Measurements from ENCODE around the gene SOX8.

SOX8 gene

DNA sequence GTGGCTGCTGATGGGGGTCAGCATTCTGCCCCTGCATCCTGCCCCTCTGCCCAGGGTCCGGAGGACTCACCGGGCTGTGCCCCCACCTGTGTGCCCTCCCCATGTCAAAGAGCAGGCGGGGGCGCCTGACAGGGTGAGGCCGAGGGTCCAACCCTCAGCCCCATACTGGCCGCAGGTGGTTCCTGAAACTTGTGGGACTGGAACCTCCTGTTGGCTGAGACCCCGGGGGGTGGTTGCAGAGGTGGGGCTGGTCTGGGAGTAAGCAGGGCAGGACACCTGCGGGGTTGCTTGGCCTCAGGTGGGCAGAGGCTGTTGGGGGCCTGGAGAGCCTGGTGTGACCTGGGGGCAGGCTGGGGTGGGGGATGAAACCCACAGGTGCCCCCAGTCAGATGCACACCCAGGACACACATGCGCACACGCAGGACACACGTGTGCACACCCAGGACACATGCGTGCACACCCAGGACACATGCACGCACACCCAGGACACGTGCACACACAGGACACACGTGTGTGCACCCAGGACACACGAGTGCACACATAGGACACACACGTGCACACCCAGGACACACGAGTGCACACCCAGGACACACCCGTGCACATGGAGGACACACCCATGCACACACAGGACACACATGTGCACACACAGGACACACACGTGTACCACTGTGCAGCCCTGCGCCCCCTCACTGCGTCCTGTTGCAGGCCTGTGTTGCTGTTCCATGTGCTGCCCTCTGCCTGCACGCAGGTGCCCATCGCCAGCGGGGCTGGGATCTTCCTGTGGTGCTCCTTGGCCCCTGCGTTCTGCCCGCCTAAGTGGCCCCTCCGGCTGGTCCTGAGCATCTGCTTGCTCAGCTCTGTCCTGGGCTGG is 31.4 kb downstream of the SOX8 start:
- no peak overlapping the region for H3K9ac ChIP-seq (ENCODE audit: low read depth, low read length)
- no peaks in the 10 kb centered on the region for H3K36me3 ChIP-seq (ENCODE audit: control insufficient read depth, insufficient read depth, low read length)
- no peaks in the 10 kb centered on the region for H3K9me3 ChIP-seq (ENCODE audit: control insufficient read depth, insufficient read depth, low read length)
- H3K27me3 ChIP-seq (ENCODE audit: control insufficient read depth, insufficient read depth, low read length) = no peaks in the 10 kb centered on the region
- no peak overlapping the region for H3K4me3 ChIP-seq (ENCODE audit: low read depth, low read length)
- H3K4me1 ChIP-seq (ENCODE audit: control insufficient read depth, insufficient read depth, low read length) = no peaks in the 10 kb centered on the region

- Histone ChIP-seq H3K27me3 (ENCODE audit: control insufficient read depth, insufficient read depth, low read length) (no peaks in the 10 kb centered on the region), H3K4me1 (ENCODE audit: control insufficient read depth, insufficient read depth, low read length) (no peaks in the 10 kb centered on the region), H3K9me3 (ENCODE audit: control insufficient read depth, insufficient read depth, low read length) (no peaks in the 10 kb centered on the region), H3K36me3 (ENCODE audit: control insufficient read depth, insufficient read depth, low read length) (no peaks in the 10 kb centered on the region), H3K9ac (ENCODE audit: low read depth, low read length) (no peak overlapping the region), H3K4me3 (ENCODE audit: low read depth, low read length) (no peak overlapping the region)
Measured at GRCh38 chr16:1013593-1013900, 32.0 kb downstream of the SOX8 start.

DNA sequence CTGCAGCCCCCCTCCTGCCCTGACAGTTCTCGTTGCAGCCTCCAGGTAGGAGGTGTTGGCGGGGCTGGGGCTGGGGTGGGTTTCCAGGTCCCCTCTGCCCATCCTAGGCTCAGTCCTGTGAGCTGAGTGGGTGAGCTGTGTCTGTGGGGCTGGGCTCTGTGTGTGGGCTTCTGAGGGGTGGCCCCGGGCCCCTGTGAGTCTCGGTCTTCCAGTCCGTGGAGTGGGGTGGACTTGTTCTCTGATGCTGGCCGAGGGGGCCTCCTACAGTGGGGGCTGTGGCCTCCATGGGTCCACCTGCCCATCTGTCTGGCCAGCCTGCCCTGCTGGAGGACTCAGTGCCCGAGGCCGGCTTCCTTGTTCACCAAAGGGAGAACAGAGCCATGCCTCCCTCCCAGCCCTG is 32.7 kb downstream of the SOX8 start:
- no peaks in the 10 kb centered on the region for H3K36me3 ChIP-seq (ENCODE audit: control insufficient read depth, insufficient read depth, low read length)
- no peaks in the 10 kb centered on the region for H3K9me3 ChIP-seq (ENCODE audit: control insufficient read depth, insufficient read depth, low read length)
- no peak overlapping the region for H3K4me3 ChIP-seq (ENCODE audit: low read depth, low read length)
- H3K4me1 ChIP-seq (ENCODE audit: control insufficient read depth, insufficient read depth, low read length) = no peaks in the 10 kb centered on the region
- no peak overlapping the region for H3K9ac ChIP-seq (ENCODE audit: low read depth, low read length)
- no peaks in the 10 kb centered on the region for H3K27me3 ChIP-seq (ENCODE audit: control insufficient read depth, insufficient read depth, low read length)

DNA sequence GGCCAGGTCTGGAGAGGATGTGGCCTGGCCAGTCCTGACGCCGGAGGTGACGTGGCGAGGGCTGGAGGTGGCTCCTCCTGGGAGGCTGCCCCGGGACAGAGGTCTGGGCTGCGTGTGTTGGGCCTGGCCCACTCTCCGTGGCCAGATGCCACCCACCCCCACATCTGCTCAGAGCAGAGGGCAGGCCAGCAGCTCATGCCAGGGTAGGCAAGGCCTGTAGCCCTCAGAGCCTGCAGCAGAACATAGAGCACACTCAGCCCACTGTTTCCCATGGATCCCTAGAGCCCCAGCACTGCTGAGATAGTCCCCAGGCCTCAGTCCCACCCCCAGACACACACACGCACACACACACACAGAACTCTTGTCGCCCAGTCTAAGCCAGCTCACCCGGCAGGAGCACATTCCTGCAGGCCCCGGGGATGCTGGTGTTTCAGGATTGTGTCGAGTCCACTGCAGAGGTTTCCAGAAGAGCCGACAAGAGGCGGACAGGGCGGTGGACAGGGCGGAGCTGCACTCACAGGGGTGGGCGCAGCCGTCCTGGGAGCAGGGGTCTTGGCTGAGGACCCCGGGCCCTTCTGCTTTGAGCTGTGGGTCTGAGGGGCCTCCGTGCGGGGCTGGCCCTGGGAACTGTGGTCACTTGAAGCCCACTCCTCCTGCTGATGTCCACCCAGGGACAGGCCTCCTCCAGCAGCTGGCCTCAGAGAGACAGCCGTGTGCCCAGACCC is 33.4 kb downstream of the SOX8 start:
- H3K36me3 ChIP-seq (ENCODE audit: control insufficient read depth, insufficient read depth, low read length) = no peaks in the 10 kb centered on the region
- H3K27me3 ChIP-seq (ENCODE audit: control insufficient read depth, insufficient read depth, low read length) = no peaks in the 10 kb centered on the region
- no peaks in the 10 kb centered on the region for H3K4me1 ChIP-seq (ENCODE audit: control insufficient read depth, insufficient read depth, low read length)
- H3K9me3 ChIP-seq (ENCODE audit: control insufficient read depth, insufficient read depth, low read length) = no peaks in the 10 kb centered on the region
- H3K9ac ChIP-seq (ENCODE audit: low read depth, low read length) = no peak overlapping the region
- no peak overlapping the region for H3K4me3 ChIP-seq (ENCODE audit: low read depth, low read length)

DNA sequence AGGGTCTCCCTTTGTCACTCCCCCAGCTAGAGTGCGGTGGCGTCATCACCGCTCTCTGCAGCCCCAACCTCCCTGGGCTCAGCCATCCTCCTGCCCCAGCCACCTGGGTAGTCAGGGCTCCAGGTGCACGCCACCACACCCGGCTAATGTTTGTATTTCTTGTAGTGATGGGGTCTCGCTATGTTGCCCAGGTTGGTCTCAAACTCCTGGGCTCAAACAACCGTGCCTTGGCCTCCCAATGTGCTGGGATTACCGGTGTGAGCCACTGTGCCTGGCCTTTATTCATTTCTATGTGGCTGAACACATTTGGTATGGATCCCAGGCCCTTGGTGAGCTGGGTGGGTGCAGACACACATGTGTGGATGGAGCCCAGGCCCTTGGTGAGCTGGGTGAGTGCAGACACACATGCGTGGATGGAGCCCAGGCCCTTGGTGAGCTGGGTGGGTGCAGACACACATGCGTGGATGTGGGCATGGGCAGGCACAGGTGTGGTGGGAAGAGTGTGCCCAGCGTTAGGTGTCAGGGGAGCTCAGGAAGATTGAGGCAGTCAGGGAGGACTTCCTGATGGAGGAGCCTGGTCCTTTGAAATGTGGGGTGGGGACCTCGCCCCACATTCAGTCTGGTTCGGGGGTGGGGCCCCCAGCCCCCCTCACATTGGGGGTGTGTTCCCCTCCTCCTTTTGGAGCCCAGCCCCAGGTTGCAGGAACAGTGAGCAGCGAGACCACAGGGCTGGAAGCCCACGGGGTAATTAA is 37.1 kb downstream of the SOX8 start:
- Histone ChIP-seq H3K4me1 (ENCODE audit: control insufficient read depth, insufficient read depth, low read length) (no peaks in the 10 kb centered on the region), H3K9ac (ENCODE audit: low read depth, low read length) (no peak overlapping the region), H3K27me3 (ENCODE audit: control insufficient read depth, insufficient read depth, low read length) (no peaks in the 10 kb centered on the region), H3K4me3 (ENCODE audit: low read depth, low read length) (no peak overlapping the region), H3K36me3 (ENCODE audit: control insufficient read depth, insufficient read depth, low read length) (no peaks in the 10 kb centered on the region), H3K9me3 (ENCODE audit: control insufficient read depth, insufficient read depth, low read length) (no peaks in the 10 kb centered on the region)

- no peak overlapping the region for H3K9ac ChIP-seq (ENCODE audit: low read depth, low read length)
- H3K36me3 ChIP-seq (ENCODE audit: control insufficient read depth, insufficient read depth, low read length) = no peaks in the 10 kb centered on the region
- H3K9me3 ChIP-seq (ENCODE audit: control insufficient read depth, insufficient read depth, low read length) = no peaks in the 10 kb centered on the region
- no peaks in the 10 kb centered on the region for H3K27me3 ChIP-seq (ENCODE audit: control insufficient read depth, insufficient read depth, low read length)
- no peaks in the 10 kb centered on the region for H3K4me1 ChIP-seq (ENCODE audit: control insufficient read depth, insufficient read depth, low read length)
- H3K4me3 ChIP-seq (ENCODE audit: low read depth, low read length) = no peak overlapping the region
Measured at GRCh38 chr16:1019231-1020090, 37.9 kb downstream of the SOX8 start.

DNA sequence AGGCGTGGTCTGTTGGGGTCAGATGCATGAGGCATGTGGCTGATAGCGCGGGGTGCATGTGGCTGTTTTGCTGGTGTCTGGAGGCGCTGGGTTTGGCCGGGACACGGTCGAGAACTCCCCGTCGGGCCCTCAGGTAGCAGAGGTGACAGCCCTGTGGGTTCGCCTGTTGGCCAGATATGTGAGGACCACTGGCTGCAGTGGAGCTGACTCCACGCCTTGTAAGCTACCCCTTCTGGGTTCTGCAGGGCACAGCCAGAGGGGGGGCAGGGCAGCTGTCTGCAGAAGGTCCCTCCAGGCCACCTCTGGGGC is 38.5 kb downstream of the SOX8 start:
- H3K27me3 ChIP-seq (ENCODE audit: control insufficient read depth, insufficient read depth, low read length) = no peaks in the 10 kb centered on the region
- no peaks in the 10 kb centered on the region for H3K36me3 ChIP-seq (ENCODE audit: control insufficient read depth, insufficient read depth, low read length)
- H3K9ac ChIP-seq (ENCODE audit: low read depth, low read length) = no peak overlapping the region
- no peak overlapping the region for H3K4me3 ChIP-seq (ENCODE audit: low read depth, low read length)
- H3K9me3 ChIP-seq (ENCODE audit: control insufficient read depth, insufficient read depth, low read length) = no peaks in the 10 kb centered on the region
- H3K4me1 ChIP-seq (ENCODE audit: control insufficient read depth, insufficient read depth, low read length) = no peaks in the 10 kb centered on the region

DNA sequence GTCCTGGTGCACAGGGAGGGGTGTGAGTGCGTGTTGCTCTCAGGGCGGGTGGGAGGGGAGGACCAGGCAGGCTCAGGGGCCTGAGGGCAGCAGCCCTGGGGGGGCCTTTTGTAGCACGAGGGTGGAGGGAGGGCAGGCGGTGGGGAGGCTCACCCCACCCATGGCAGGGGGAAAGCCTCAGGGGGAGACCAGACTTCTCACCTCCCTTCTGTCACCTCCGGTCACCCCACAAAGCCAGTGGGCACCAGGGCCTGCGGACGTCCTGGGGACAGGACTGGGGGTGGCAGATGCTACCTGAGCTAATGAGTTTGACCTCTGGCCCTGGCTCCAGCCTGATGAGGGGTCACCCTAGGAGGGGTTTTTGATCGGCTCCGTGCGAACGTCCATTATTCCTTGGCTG is 39.0 kb downstream of the SOX8 start:
- H3K4me3 ChIP-seq (ENCODE audit: low read depth, low read length) = no peak overlapping the region
- no peaks in the 10 kb centered on the region for H3K27me3 ChIP-seq (ENCODE audit: control insufficient read depth, insufficient read depth, low read length)
- no peaks in the 10 kb centered on the region for H3K4me1 ChIP-seq (ENCODE audit: control insufficient read depth, insufficient read depth, low read length)
- H3K9me3 ChIP-seq (ENCODE audit: control insufficient read depth, insufficient read depth, low read length) = no peaks in the 10 kb centered on the region
- no peaks in the 10 kb centered on the region for H3K36me3 ChIP-seq (ENCODE audit: control insufficient read depth, insufficient read depth, low read length)
- no peak overlapping the region for H3K9ac ChIP-seq (ENCODE audit: low read depth, low read length)

DNA sequence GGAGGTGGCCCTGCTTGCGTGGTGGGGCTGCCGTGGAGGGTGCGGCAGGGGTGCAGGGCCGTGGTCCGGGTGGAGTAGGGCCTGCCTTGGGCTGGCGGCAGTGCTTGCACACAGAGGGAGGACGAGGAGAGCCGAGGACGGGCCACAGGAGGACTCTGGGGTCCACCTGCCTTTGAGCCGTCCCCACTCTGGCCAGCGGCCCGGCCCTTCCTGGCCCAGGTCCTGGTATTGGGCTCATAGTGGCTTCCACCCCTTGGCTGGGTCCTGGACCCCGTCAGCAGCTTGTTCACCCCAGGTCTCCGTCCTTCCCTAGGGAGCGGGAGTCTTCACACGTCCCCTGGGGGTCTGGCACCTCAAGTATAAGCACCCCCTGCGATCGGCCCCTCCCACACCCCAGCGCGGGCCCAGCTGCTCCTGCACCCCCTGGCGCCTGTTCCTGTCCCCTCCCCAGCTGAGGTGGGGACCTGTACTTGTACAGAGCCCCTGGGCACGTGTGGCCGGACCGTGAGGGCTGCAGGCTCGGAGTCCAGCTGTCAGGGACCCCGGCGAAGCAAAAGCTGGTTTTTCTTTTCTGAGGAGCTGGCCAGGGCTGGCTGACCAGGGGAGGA is 40.1 kb downstream of the SOX8 start:
- no peak overlapping the region for H3K4me3 ChIP-seq (ENCODE audit: low read depth, low read length)
- no peaks in the 10 kb centered on the region for H3K4me1 ChIP-seq (ENCODE audit: control insufficient read depth, insufficient read depth, low read length)
- no peaks in the 10 kb centered on the region for H3K9me3 ChIP-seq (ENCODE audit: control insufficient read depth, insufficient read depth, low read length)
- H3K9ac ChIP-seq (ENCODE audit: low read depth, low read length) = no peak overlapping the region
- H3K36me3 ChIP-seq (ENCODE audit: control insufficient read depth, insufficient read depth, low read length) = no peaks in the 10 kb centered on the region
- no peaks in the 10 kb centered on the region for H3K27me3 ChIP-seq (ENCODE audit: control insufficient read depth, insufficient read depth, low read length)

DNA sequence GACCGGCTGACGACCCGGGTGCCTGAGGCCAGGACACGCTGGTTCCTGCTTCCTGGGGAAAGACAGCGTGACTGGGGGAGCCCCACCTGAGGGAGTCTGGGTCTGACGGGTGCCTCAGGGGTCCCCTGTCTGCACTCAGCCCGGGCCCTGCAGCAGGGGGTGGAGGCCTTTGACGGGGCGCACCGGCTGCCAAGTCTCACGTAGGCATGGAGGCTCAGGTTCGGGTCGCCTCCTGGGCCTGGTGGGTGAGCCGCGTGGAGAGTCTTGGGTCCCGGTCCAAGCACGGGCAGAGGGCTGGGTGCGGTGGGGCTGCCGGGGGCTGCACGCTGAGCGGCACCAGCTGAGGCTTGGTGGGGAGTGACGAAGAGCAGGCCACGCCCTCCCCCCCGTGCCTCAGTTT is 40.9 kb downstream of the SOX8 start:
- Histone ChIP-seq H3K9me3 (ENCODE audit: control insufficient read depth, insufficient read depth, low read length) (no peaks in the 10 kb centered on the region), H3K4me1 (ENCODE audit: control insufficient read depth, insufficient read depth, low read length) (no peaks in the 10 kb centered on the region), H3K9ac (ENCODE audit: low read depth, low read length) (no peak overlapping the region), H3K36me3 (ENCODE audit: control insufficient read depth, insufficient read depth, low read length) (no peaks in the 10 kb centered on the region), H3K4me3 (ENCODE audit: low read depth, low read length) (no peak overlapping the region), H3K27me3 (ENCODE audit: control insufficient read depth, insufficient read depth, low read length) (no peaks in the 10 kb centered on the region)

DNA sequence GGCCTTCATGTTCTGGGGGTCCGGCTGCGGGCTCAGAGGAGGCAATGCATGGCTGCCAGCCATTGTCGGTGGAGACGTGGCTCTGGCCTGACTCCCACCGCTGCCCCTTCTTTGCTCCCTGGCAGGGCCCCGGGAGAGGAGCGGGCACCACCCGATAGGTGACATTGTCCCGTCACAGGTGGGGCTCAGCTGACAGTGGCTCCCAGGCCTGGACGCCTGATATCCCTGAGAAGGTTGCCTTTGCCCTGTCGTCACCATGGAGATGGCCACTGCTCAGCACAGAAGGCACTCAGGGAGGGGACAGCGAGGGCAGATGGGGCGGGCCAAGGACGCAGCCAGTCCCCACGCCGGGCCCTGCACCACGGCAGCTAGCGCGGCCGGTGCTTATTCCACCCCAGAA is 42.6 kb downstream of the SOX8 start:
- H3K9me3 ChIP-seq (ENCODE audit: control insufficient read depth, insufficient read depth, low read length) = no peaks in the 10 kb centered on the region
- no peaks in the 10 kb centered on the region for H3K27me3 ChIP-seq (ENCODE audit: control insufficient read depth, insufficient read depth, low read length)
- no peaks in the 10 kb centered on the region for H3K4me1 ChIP-seq (ENCODE audit: control insufficient read depth, insufficient read depth, low read length)
- H3K36me3 ChIP-seq (ENCODE audit: control insufficient read depth, insufficient read depth, low read length) = no peaks in the 10 kb centered on the region
- no peak overlapping the region for H3K4me3 ChIP-seq (ENCODE audit: low read depth, low read length)
- H3K9ac ChIP-seq (ENCODE audit: low read depth, low read length) = no peak overlapping the region

Measured in iPS-15b (cell line).